ENCODE data around the gene GUCY1B1. TPM values are rescaled to one million over a fixed set of nuclear protein-coding genes. Genes with fewer than 3 reads are reported as not detected.

GUCY1B1 gene
- total and polyA plus RNA-seq, 2 donors (not counting 1 experiment from before 2014, with no cell fraction given): 37.8 to 38.1 TPM

- TF ChIP-seq EZH2 (IDR thresholded peaks at IDR 0.05; ENCODE audit: low read length, missing control alignments): no peak
- peak in 1 of 2 donors; percentile 89 for DNase-seq (ENCODE audit: low read depth in 2 of 2)
- no peak overlapping the region for H3K27ac ChIP-seq (ENCODE audit: insufficient read depth, low read length)
Observed at GRCh38 chr4:155769090-155769489, 10.3 kb downstream of the GUCY1B1 start.

GRCh38 chr4:155772459-155773195 is 13.8 kb downstream of the GUCY1B1 start:
- TF ChIP-seq EZH2 (IDR thresholded peaks at IDR 0.05; ENCODE audit: low read length, missing control alignments): no peak
- Histone ChIP-seq H3K4me1 (ENCODE audit: control insufficient read depth, extremely low read depth, insufficient read depth, low read length) (no peaks in the 10 kb centered on the region), H3K36me3 (ENCODE audit: control insufficient read depth, insufficient read depth, low read length) (no peaks in the 10 kb centered on the region), H3K9me3 (ENCODE audit: control insufficient read depth, insufficient read depth, low read depth, low read length) (no peaks in the 10 kb centered on the region), H3K27ac (ENCODE audit: insufficient read depth, low read length) (no peak overlapping the region), H3K27me3 (ENCODE audit: control insufficient read depth, insufficient read depth, low read length) (no peaks in the 10 kb centered on the region), H3K4me2 (ENCODE audit: extremely low read depth, insufficient read depth, low read length) (no peak overlapping the region), H2AFZ (ENCODE audit: low read length) (no peak overlapping the region), H3K9ac (ENCODE audit: insufficient read depth, low read length) (no peak overlapping the region), H3K4me3 (replicated peaks in 1 of 4; ENCODE audit: control extremely low read depth in 1 of 4, insufficient read depth in 1 of 4, low read depth in 3 of 4, low read length in 4 of 4) (no peak overlapping the region), H4K20me1 (ENCODE audit: control insufficient read depth, extremely low read depth, insufficient read depth, low read length) (no peaks in the 10 kb centered on the region), H3K79me2 (ENCODE audit: control insufficient read depth, insufficient read depth, low read length) (no peaks in the 10 kb centered on the region)
- peak in 1 of 2 donors; percentile 15 for DNase-seq (ENCODE audit: low read depth in 2 of 2)

More at GRCh38 chr4:155769090-155769489, 10.3 kb downstream of the GUCY1B1 start:
- Histone ChIP-seq H3K36me3 (ENCODE audit: control insufficient read depth, insufficient read depth, low read length) (no peaks in the 10 kb centered on the region), H4K20me1 (ENCODE audit: control insufficient read depth, extremely low read depth, insufficient read depth, low read length) (no peaks in the 10 kb centered on the region), H3K4me3 (replicated peaks in 1 of 4; ENCODE audit: control extremely low read depth in 1 of 4, insufficient read depth in 1 of 4, low read depth in 3 of 4, low read length in 4 of 4) (no peak overlapping the region), H3K9me3 (ENCODE audit: control insufficient read depth, insufficient read depth, low read depth, low read length) (no peaks in the 10 kb centered on the region), H3K27me3 (ENCODE audit: control insufficient read depth, insufficient read depth, low read length) (no peaks in the 10 kb centered on the region), H2AFZ (ENCODE audit: low read length) (no peak overlapping the region), H3K4me1 (ENCODE audit: control insufficient read depth, extremely low read depth, insufficient read depth, low read length) (no peaks in the 10 kb centered on the region), H3K4me2 (ENCODE audit: extremely low read depth, insufficient read depth, low read length) (no peak overlapping the region), H3K9ac (ENCODE audit: insufficient read depth, low read length) (no peak overlapping the region), H3K79me2 (ENCODE audit: control insufficient read depth, insufficient read depth, low read length) (no peaks in the 10 kb centered on the region)

GRCh38 chr4:155773196-155773800 is 14.5 kb downstream of the GUCY1B1 start:
- no peaks in the 10 kb centered on the region for H3K4me1 ChIP-seq (ENCODE audit: control insufficient read depth, extremely low read depth, insufficient read depth, low read length)
- no peak overlapping the region for H3K9ac ChIP-seq (ENCODE audit: insufficient read depth, low read length)
- H3K4me2 ChIP-seq (ENCODE audit: extremely low read depth, insufficient read depth, low read length): no peak overlapping the region
- no peaks in the 10 kb centered on the region for H3K79me2 ChIP-seq (ENCODE audit: control insufficient read depth, insufficient read depth, low read length)
- TF ChIP-seq CTCF (conservative IDR thresholded peaks at IDR 0.05 in 1 of 2, IDR thresholded peaks at IDR 0.05 in 1 of 2; ENCODE audit: low read depth in 1 of 2, low read length in 2 of 2) (no peak), EZH2 (IDR thresholded peaks at IDR 0.05; ENCODE audit: low read length, missing control alignments) (no peak)
- H4K20me1 ChIP-seq (ENCODE audit: control insufficient read depth, extremely low read depth, insufficient read depth, low read length): no peaks in the 10 kb centered on the region
- no peaks in the 10 kb centered on the region for H3K9me3 ChIP-seq (ENCODE audit: control insufficient read depth, insufficient read depth, low read depth, low read length)
- H3K27ac ChIP-seq (ENCODE audit: insufficient read depth, low read length): no peak overlapping the region
- no peak overlapping the region for H3K4me3 ChIP-seq (replicated peaks in 1 of 4; ENCODE audit: control extremely low read depth in 1 of 4, insufficient read depth in 1 of 4, low read depth in 3 of 4, low read length in 4 of 4)
- H3K27me3 ChIP-seq (ENCODE audit: control insufficient read depth, insufficient read depth, low read length): no peaks in the 10 kb centered on the region
- H2AFZ ChIP-seq (ENCODE audit: low read length): no peak overlapping the region
- DNase-seq (ENCODE audit: low read depth in 2 of 2): peak in 1 of 2 donors; percentile 59
- H3K36me3 ChIP-seq (ENCODE audit: control insufficient read depth, insufficient read depth, low read length): no peaks in the 10 kb centered on the region

- no peak overlapping the region for H3K27ac ChIP-seq (ENCODE audit: insufficient read depth, low read length)
- no peak overlapping the region for H3K4me2 ChIP-seq (ENCODE audit: extremely low read depth, insufficient read depth, low read length)
- no peak overlapping the region for H3K4me3 ChIP-seq (replicated peaks in 1 of 4; ENCODE audit: control extremely low read depth in 1 of 4, insufficient read depth in 1 of 4, low read depth in 3 of 4, low read length in 4 of 4)
- DNase-seq (ENCODE audit: low read depth in 2 of 2): no peak
- H3K79me2 ChIP-seq (ENCODE audit: control insufficient read depth, insufficient read depth, low read length): no peaks in the 10 kb centered on the region
- H3K36me3 ChIP-seq (ENCODE audit: control insufficient read depth, insufficient read depth, low read length): no peaks in the 10 kb centered on the region
- TF ChIP-seq EZH2 (IDR thresholded peaks at IDR 0.05; ENCODE audit: low read length, missing control alignments): no peak
- TF ChIP-seq CTCF (conservative IDR thresholded peaks at IDR 0.05 in 1 of 2, IDR thresholded peaks at IDR 0.05 in 1 of 2; ENCODE audit: low read depth in 1 of 2, low read length in 2 of 2): no peak
- peaks cover 5% of the 10 kb centered on the region for H3K4me1 ChIP-seq (ENCODE audit: control insufficient read depth, extremely low read depth, insufficient read depth, low read length)
- no peaks in the 10 kb centered on the region for H3K9me3 ChIP-seq (ENCODE audit: control insufficient read depth, insufficient read depth, low read depth, low read length)
- no peaks in the 10 kb centered on the region for H4K20me1 ChIP-seq (ENCODE audit: control insufficient read depth, extremely low read depth, insufficient read depth, low read length)
- H2AFZ ChIP-seq (ENCODE audit: low read length): no peak overlapping the region
- no peaks in the 10 kb centered on the region for H3K27me3 ChIP-seq (ENCODE audit: control insufficient read depth, insufficient read depth, low read length)
- H3K9ac ChIP-seq (ENCODE audit: insufficient read depth, low read length): no peak overlapping the region
Observed at GRCh38 chr4:155774033-155774432, 15.2 kb downstream of the GUCY1B1 start.

All from fibroblast of lung (primary cell).